IPS-15b (cell line): ENCODE data around the gene BHLHE41.

Source experiments
- H3K27me3 ChIP-seq: one replicate; pipeline ENCODE4 v1.6.1; 2013; ENCODE audit warnings: low read length; ENCODE audit not compliant: control insufficient read depth, insufficient read depth
- H3K36me3 ChIP-seq: one replicate; pipeline ENCODE4 v1.6.1; 2013; ENCODE audit warnings: low read length; ENCODE audit not compliant: control insufficient read depth, insufficient read depth
- H3K4me1 ChIP-seq: one replicate; pipeline ENCODE4 v1.6.1; 2013; ENCODE audit warnings: mild to moderate bottlenecking, low read length; ENCODE audit not compliant: control insufficient read depth, insufficient read depth
- H3K4me3 ChIP-seq: one replicate; pipeline ENCODE4 v1.5.1; 2013; ENCODE audit warnings: low read depth, low read length
- H3K9ac ChIP-seq: one replicate; pipeline ENCODE4 v1.6.1; 2013; ENCODE audit warnings: low read depth, mild to moderate bottlenecking, low read length
- H3K9me3 ChIP-seq: one replicate; pipeline ENCODE4 v1.6.1; 2013; ENCODE audit warnings: mild to moderate bottlenecking, low read length; ENCODE audit not compliant: control insufficient read depth, insufficient read depth

The BHLHE41 gene

GRCh38 chr12:26131936-26132335, 7.1 kb upstream of the BHLHE41 start:
- Histone ChIP-seq H3K4me3 (no peak overlapping the region), H3K9ac (no peak overlapping the region), H3K27me3 (peaks cover 67% of the 10 kb centered on the region), H3K36me3 (no peaks in the 10 kb centered on the region), H3K4me1 (peaks cover 6% of the 10 kb centered on the region), H3K9me3 (no peaks in the 10 kb centered on the region)

- Histone ChIP-seq H3K9ac (no peak overlapping the region), H3K36me3 (no peaks in the 10 kb centered on the region), H3K9me3 (no peaks in the 10 kb centered on the region), H3K4me3 (no peak overlapping the region), H3K27me3 (peaks cover 70% of the 10 kb centered on the region), H3K4me1 (peaks cover 8% of the 10 kb centered on the region)
Measured at GRCh38 chr12:26130728-26131127, 5.9 kb upstream of the BHLHE41 start.

GRCh38 chr12:26128168-26128567, 3.3 kb upstream of the BHLHE41 start:
- Histone ChIP-seq H3K27me3 (peaks cover 85% of the 10 kb centered on the region), H3K9ac (no peak overlapping the region), H3K9me3 (no peaks in the 10 kb centered on the region), H3K36me3 (no peaks in the 10 kb centered on the region), H3K4me1 (peaks cover 9% of the 10 kb centered on the region), H3K4me3 (peak overlapping the region; percentile 2)

- H3K27me3 ChIP-seq: peaks cover 84% of the 10 kb centered on the region
- H3K9ac ChIP-seq: no peak overlapping the region
- no peaks in the 10 kb centered on the region for H3K36me3 ChIP-seq
- peaks cover 9% of the 10 kb centered on the region for H3K4me1 ChIP-seq
- H3K4me3 ChIP-seq: peak overlapping the region; percentile 57
- no peaks in the 10 kb centered on the region for H3K9me3 ChIP-seq
Measured at GRCh38 chr12:26127404-26127803, 2.6 kb upstream of the BHLHE41 start.

GRCh38 chr12:26126340-26127284, 1.8 kb upstream of the BHLHE41 start:
- H3K9ac ChIP-seq: peak overlapping the region; percentile 37
- peaks cover 80% of the 10 kb centered on the region for H3K27me3 ChIP-seq

GRCh38 chr12:26125400-26126339, 833 bp upstream of the BHLHE41 start:
- Histone ChIP-seq H3K4me3 (peak overlapping the region; percentile 57), H3K9me3 (no peaks in the 10 kb centered on the region), H3K36me3 (no peaks in the 10 kb centered on the region), H3K27me3 (peaks cover 80% of the 10 kb centered on the region), H3K9ac (peak overlapping the region; percentile 37), H3K4me1 (peaks cover 14% of the 10 kb centered on the region)

More at GRCh38 chr12:26126340-26127284, 1.8 kb upstream of the BHLHE41 start:
- H3K4me1 ChIP-seq: peaks cover 9% of the 10 kb centered on the region
- H3K4me3 ChIP-seq: peak overlapping the region; percentile 57
- no peaks in the 10 kb centered on the region for H3K36me3 ChIP-seq
- no peaks in the 10 kb centered on the region for H3K9me3 ChIP-seq

GRCh38 chr12:26123482-26123980, 1.3 kb downstream of the BHLHE41 start:
- Histone ChIP-seq H3K9ac (no peak overlapping the region), H3K27me3 (peaks cover 73% of the 10 kb centered on the region)

GRCh38 chr12:26122681-26123481, 2.0 kb downstream of the BHLHE41 start:
- Histone ChIP-seq H3K4me1 (peaks cover 14% of the 10 kb centered on the region), H3K36me3 (no peaks in the 10 kb centered on the region), H3K27me3 (peaks cover 70% of the 10 kb centered on the region), H3K4me3 (peak overlapping the region; percentile 80), H3K9ac (no peak overlapping the region), H3K9me3 (no peaks in the 10 kb centered on the region)

More at GRCh38 chr12:26123482-26123980, 1.3 kb downstream of the BHLHE41 start:
- Histone ChIP-seq H3K4me1 (peaks cover 14% of the 10 kb centered on the region), H3K4me3 (peak overlapping the region; percentile 80), H3K9me3 (no peaks in the 10 kb centered on the region), H3K36me3 (no peaks in the 10 kb centered on the region)

- Histone ChIP-seq H3K4me3 (peak overlapping the region; percentile 80), H3K9me3 (no peaks in the 10 kb centered on the region), H3K4me1 (peaks cover 11% of the 10 kb centered on the region), H3K27me3 (peaks cover 67% of the 10 kb centered on the region), H3K9ac (no peak overlapping the region), H3K36me3 (no peaks in the 10 kb centered on the region)
Measured at GRCh38 chr12:26122061-26122680, 2.7 kb downstream of the BHLHE41 start.

GRCh38 chr12:26121323-26122060, 3.3 kb downstream of the BHLHE41 start:
- H3K9me3 ChIP-seq: no peaks in the 10 kb centered on the region
- peaks cover 12% of the 10 kb centered on the region for H3K4me1 ChIP-seq
- peak overlapping the region; percentile 48 for H3K4me3 ChIP-seq
- no peaks in the 10 kb centered on the region for H3K36me3 ChIP-seq
- peaks cover 67% of the 10 kb centered on the region for H3K27me3 ChIP-seq
- H3K9ac ChIP-seq: no peak overlapping the region
